Thoracic aorta (tissue), 2 donors: ENCODE measurements around the gene SPPL3. TPM values are rescaled to one million over a fixed set of nuclear protein-coding genes. Genes with fewer than 3 reads are reported as not detected.

Experiments
- ATAC-seq: fragments of 150-250 bp; one replicate; pipeline ENCODE4 v1.8.0; 2017; ENCODE audit warnings: low read depth; ENCODE audit not compliant: insufficient number of reproducible peaks, low FRiP score
- DNase-seq: peaks from one replicate; pipeline ENCODE4 v3.0.0-alpha.2; 2020; ENCODE audit warnings: low spot score
- H3K27ac ChIP-seq, 2 donors: fragments of 200-600 bp; sonication (generic); 1 replicate in 1 of 2; 2 replicates in 1 of 2; pipeline ENCODE4 v1.5.1; 2016; ENCODE audit warnings: mild to moderate bottlenecking in 2 of 2, moderate library complexity in 2 of 2
- H3K27me3 ChIP-seq: fragments of 200-600 bp; sonication (generic); replicated peaks from 2 replicates; pipeline ENCODE4 v1.6.0; 2016; ENCODE audit warnings: mild to moderate bottlenecking; ENCODE audit not compliant: insufficient read depth
- H3K36me3 ChIP-seq: fragments of 200-600 bp; sonication (generic); one replicate; pipeline ENCODE4 v1.5.1; 2016
- H3K4me1 ChIP-seq, 2 donors: fragments of 200-600 bp; sonication (generic); 1 replicate in 1 of 2; 2 replicates in 1 of 2; pipeline versions ENCODE4 v1.5.1 to v1.6.0; 2016; ENCODE audit warnings: low read depth in 2 of 2, mild to moderate bottlenecking in 1 of 2; ENCODE audit not compliant: control insufficient read depth in 1 of 2
- H3K4me3 ChIP-seq: fragments of 200-600 bp; sonication (generic); 2 replicates; pipeline ENCODE4 v1.5.1; 2016; ENCODE audit warnings: mild to moderate bottlenecking
- H3K9me3 ChIP-seq: fragments of 200-600 bp; sonication (generic); 2 replicates; pipeline ENCODE4 v1.5.1; 2016
- CTCF ChIP-seq: fragments of 200-600 bp; sonication (generic); IDR thresholded peaks from one replicate; pipeline ENCODE4 v1.5.1; 2019; ENCODE audit warnings: antibody characterized with exemption
- total RNA-seq, 2 donors: library from RNA; depleted of rRNA; stranded (reverse); fragments of >200 nt; gene quantifications; one replicate each; pipeline versions ENCODE4 v1.1.0 to v1.2.3, GENCODE V29; 2016

SPPL3 gene
- total RNA-seq, 2 donors from 2014 or later = 23.7 to 24.8 TPM

- DNase-seq = no peak
- Histone ChIP-seq H3K27me3 (no peaks in the 10 kb centered on the region), H3K4me1 (peaks cover 30 to 59% of the 10 kb centered on the region in 2 donors), H3K4me3 (peak overlapping the region; percentile 16), H3K27ac (peak overlapping the region; percentile 22 to 35), H3K9me3 (no peaks in the 10 kb centered on the region), H3K36me3 (no peaks in the 10 kb centered on the region)
- TF ChIP-seq CTCF = no peak
- no peak for ATAC-seq
These were observed 68.9 kb downstream of the SPPL3 start for GRCh38 chr12:120835304-120835612.

- Histone ChIP-seq H3K4me3 (peak overlapping the region; percentile 16), H3K27me3 (no peaks in the 10 kb centered on the region), H3K36me3 (no peaks in the 10 kb centered on the region), H3K9me3 (no peaks in the 10 kb centered on the region), H3K27ac (peak overlapping the region in 1 of 2 donors; percentile 35), H3K4me1 (peaks cover 30 to 61% of the 10 kb centered on the region in 2 donors)
- no peak for TF ChIP-seq CTCF
- ATAC-seq = no peak
- no peak for DNase-seq
These were observed 69.5 kb downstream of the SPPL3 start for GRCh38 chr12:120834489-120835303.

GRCh38 chr12:120833849-120834248 lies 70.3 kb downstream of the SPPL3 start:
- no peak overlapping the region for H3K4me3 ChIP-seq
- DNase-seq (no peak), ATAC-seq (no peak)
- no peak for TF ChIP-seq CTCF
- no peaks in the 10 kb centered on the region for H3K36me3 ChIP-seq
- H3K9me3 ChIP-seq = no peaks in the 10 kb centered on the region
- peaks cover 30 to 70% of the 10 kb centered on the region in 2 donors for H3K4me1 ChIP-seq
- H3K27me3 ChIP-seq = no peaks in the 10 kb centered on the region
- H3K27ac ChIP-seq = no peak overlapping the region

- peaks cover 33 to 73% of the 10 kb centered on the region in 2 donors for H3K4me1 ChIP-seq
- H3K27ac ChIP-seq = no peak overlapping the region
- DNase-seq (no peak), ATAC-seq (no peak)
- H3K36me3 ChIP-seq = no peaks in the 10 kb centered on the region
- H3K9me3 ChIP-seq = no peaks in the 10 kb centered on the region
- no peaks in the 10 kb centered on the region for H3K27me3 ChIP-seq
- no peak for TF ChIP-seq CTCF
- H3K4me3 ChIP-seq = no peak overlapping the region
These were observed 71.4 kb downstream of the SPPL3 start for GRCh38 chr12:120832737-120833136.

GRCh38 chr12:120831648-120832267 lies 72.4 kb downstream of the SPPL3 start:
- no peak overlapping the region for H3K27ac ChIP-seq
- H3K9me3 ChIP-seq = no peaks in the 10 kb centered on the region
- no peak for TF ChIP-seq CTCF
- H3K36me3 ChIP-seq = no peaks in the 10 kb centered on the region
- ATAC-seq = no peak
- H3K27me3 ChIP-seq = no peaks in the 10 kb centered on the region
- peaks cover 34 to 78% of the 10 kb centered on the region in 2 donors for H3K4me1 ChIP-seq
- H3K4me3 ChIP-seq = no peak overlapping the region
- DNase-seq = no peak
